Stimulated activated CD4-positive, alpha-beta T cell treated with anti-CD3 and anti-CD28 coated beads, Interleukin-12 subunit alpha, Interleukin-12 subunit beta, amount 100 ng/mL, for 4 hours (primary cell): ENCODE measurements around the gene PRAME.
"Not testable (repeated sequence)": the region's sequence is repeated elsewhere in the genome, so short reads cannot be mapped to it uniquely, and the experiment has no call there.

Source experiments
- DNase-seq: peaks from one replicate; pipeline ENCODE4 v3.0.0-alpha.2; 2020

PRAME gene, protein sequence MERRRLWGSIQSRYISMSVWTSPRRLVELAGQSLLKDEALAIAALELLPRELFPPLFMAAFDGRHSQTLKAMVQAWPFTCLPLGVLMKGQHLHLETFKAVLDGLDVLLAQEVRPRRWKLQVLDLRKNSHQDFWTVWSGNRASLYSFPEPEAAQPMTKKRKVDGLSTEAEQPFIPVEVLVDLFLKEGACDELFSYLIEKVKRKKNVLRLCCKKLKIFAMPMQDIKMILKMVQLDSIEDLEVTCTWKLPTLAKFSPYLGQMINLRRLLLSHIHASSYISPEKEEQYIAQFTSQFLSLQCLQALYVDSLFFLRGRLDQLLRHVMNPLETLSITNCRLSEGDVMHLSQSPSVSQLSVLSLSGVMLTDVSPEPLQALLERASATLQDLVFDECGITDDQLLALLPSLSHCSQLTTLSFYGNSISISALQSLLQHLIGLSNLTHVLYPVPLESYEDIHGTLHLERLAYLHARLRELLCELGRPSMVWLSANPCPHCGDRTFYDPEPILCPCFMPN

DNA sequence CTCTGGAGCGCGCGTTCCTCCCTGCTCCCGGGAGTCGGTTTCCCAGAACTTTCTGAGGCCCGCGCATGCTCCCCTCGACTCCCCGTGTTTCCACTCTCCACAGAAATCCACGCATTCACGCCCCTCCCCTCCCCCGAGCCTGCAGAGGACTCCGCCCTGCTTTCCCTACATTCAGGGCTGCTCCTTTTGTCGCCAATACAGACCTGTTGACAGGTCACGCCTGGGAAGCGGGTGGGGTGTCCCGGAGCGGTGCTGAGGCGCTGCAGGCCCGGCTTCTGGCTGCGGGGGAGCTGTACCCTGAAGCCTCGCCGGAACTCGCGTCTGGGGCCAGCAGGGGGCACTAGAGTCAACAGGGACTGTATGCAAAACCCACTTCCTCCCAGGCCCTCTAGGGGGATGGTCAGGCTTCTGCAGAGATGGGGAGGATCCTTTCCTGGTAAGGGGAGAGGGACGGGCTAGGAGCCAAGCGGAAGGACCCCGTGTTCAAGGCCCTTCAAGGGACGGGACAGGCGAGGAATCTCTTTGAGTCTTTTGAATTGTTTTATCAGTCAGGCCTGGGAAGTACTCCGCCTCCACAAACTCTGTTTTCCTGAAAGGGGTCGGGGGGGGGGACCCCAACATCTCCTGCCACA is at the start of gene PRAME:
TSS of gene PRAME (minus strand) at position 294 of the 632 bp plus-strand sequence. CDS start 2,433 bp downstream, outside the sequence.
- DNase-seq = peak; percentile 69

DNA sequence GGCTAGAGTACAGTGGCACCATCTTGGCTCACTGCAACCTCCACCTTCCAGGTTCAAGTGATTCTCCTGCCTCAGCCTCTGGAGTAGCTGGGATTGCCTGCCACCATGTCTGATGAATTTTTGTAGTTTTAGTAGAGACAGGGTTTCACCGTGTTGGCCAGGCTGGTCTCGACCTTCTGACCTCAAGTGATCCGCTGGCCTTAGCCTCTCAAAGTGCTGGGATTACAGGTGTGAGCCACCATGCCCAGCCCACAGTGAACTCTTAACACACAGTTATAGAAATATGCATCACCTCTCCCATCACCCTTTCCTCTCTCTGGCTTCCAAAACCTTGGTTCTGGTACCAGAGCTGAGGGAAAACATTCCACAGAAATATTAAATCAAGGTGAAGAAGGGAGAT is 49.0 kb upstream of the PRAME start:
- DNase-seq = not testable (repeated sequence)

GRCh38 chr22:22605074-22605404 is 46.0 kb upstream of the PRAME start:
- DNase-seq = no peak

GRCh38 chr22:22604326-22605073 is 45.4 kb upstream of the PRAME start:
- DNase-seq = no peak

- no peak for DNase-seq
These were observed 44.4 kb upstream of the PRAME start for GRCh38 chr22:22603470-22603947.

DNA sequence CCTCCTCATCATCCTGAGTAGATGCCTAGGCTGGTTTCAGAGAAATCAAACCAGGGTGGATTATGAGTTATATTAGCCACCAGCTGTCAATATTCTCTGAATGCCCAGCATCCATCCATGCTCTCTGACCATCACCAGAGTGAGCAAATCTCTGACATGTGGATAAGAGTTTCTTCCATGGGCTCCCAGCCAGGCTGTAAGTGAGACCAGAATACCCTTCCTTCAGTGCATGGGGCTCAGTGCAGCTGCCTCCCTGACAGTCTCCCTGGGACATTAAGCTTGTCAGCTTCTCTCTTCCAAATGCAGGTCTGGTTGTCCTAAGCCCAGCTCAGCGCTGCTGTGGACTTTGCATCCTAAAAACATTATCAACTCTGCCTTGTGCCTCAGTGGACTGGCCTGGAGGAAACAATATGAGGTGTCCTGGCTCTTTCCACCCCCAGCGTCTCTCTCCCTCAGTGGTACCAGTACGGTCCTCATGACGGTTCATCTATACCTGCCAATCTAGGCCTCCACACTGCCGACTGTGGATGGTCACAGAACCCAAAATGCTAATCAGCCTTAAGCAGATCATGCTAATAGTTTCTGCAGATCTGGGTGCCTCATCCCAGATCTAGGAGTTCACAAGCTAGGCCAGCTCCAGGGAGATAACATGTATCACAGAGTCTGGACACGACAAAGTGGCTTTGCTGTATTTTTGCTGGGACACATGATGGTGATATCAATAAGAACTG is 41.6 kb upstream of the PRAME start:
- DNase-seq = no peak

GRCh38 chr22:22599248-22599647 is 40.2 kb upstream of the PRAME start:
- DNase-seq = no peak

DNA sequence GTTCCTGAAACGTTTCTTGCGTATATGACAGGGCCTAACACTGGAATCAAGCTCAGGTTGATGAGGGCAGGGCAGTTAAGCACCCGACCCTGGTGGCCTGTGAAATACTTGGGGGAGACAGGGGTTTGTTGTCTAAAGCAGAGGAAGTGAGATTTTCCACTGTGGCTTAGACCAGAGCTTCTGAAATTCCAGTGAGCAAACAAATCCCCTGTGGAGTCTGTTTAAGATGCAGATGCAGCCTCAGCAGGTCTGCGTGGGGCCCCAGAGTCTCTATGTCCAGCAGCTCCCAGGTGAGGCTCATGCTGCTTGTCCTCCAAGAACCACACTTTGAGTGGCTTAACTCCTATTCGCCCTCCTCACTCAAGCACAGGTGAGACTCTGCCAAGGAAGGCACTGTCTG is 39.1 kb upstream of the PRAME start:
- no peak for DNase-seq

DNA sequence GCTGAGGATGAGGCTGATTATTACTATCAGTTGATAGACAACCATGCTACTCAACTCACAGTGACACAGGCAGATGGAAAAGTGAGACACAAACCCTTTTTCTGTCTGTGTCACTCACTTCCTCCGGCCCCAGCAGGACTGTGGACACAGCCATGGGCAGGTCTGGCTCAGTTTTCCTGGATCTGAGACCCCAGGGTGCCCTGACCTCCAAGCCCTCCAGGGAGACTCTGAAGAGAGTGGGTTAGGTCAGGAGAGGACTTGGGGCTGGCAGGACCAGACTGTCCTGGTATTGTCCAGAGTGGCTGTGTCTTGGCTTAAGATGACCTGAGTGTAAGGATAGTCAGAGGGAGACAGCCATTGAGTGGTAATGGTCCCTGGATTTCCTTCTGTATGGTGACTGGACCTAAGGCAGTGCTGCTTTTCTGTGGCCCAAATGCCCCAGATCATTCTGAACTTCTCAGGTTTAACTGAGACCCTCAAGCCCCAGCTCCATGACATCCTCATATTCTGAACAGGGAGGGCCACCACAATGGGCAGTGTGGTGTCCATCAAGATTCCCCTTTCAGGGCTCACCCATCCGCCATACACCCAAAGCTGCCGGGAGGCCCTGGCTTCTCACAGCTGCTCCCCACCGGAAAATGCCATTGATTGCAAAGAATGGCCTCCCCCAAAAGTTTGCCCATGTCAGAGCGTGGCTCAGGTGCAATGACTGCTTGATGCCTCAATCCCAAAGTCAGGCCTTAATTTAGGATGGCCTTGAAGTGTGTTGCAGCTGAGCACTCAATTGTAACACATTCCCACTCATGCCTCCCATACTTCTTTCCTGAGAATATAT is 36.2 kb upstream of the PRAME start:
- no peak for DNase-seq

- DNase-seq = peak; percentile 55
These were observed 35.0 kb upstream of the PRAME start for GRCh38 chr22:22593964-22594656.

DNA sequence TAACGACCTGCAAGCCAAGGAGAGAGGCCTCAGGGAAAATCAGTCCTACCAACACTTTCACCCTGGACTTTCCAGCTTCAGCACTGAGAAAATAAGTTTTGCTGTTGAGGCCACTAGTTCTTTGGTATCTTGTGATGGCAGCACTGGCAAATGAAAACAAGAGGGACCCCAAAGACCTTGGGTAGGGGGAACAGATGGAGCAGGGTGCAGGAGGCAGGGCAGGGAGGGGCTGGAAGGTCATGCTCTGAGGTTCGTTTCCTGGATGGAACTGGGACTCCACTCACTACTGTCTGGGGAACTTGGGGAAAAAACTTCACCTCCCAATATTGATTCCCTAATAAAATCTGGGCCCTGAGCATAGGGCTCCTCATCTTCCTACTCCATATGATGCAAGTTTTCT is 34.2 kb upstream of the PRAME start:
- no peak for DNase-seq

DNA sequence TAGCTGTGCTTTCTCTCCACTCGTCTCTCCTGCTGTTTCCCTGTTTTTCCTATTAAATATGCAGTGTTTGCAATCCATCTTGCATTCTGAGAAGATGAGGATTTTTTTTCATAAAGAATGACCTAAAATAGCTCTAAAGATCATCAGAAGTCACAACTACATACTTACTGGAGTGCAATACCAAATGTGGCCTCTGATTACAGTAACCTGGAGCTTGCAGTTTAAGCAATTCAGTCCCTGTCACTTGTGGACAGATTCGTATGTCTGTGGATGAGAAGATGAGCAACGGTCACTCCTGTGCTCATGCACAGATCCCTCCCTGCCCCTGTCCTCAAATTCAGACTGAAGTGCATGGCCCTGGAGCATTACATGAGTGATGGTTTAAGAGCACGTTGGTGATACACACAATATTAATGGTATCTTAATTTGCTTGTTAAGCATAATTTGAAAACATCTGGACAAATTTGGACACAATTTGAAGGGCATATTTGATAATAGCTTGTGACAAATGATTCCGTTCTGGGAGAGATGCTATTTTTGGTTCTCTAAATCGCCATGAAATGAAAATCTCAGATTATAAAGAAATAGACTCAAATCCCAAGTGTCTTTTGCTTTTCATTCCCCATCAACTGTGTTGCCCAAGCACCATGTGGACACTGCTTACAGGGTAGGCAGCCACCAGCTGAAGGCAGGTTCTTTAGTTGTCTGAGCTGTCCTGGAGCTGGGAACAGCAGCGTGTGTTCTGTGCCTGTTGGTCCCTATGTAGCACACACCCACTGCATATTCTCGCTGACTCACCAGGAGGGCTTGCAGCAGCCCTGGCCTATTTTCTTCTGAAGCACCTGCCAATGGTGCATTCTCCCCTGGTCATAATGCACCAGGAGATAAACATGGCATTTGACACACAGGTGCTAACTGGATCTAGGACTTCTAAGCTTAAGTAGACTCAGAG is 32.6 kb upstream of the PRAME start:
- no peak for DNase-seq

- no peak for DNase-seq
These were observed 31.2 kb upstream of the PRAME start for GRCh38 chr22:22590136-22590891.

DNA sequence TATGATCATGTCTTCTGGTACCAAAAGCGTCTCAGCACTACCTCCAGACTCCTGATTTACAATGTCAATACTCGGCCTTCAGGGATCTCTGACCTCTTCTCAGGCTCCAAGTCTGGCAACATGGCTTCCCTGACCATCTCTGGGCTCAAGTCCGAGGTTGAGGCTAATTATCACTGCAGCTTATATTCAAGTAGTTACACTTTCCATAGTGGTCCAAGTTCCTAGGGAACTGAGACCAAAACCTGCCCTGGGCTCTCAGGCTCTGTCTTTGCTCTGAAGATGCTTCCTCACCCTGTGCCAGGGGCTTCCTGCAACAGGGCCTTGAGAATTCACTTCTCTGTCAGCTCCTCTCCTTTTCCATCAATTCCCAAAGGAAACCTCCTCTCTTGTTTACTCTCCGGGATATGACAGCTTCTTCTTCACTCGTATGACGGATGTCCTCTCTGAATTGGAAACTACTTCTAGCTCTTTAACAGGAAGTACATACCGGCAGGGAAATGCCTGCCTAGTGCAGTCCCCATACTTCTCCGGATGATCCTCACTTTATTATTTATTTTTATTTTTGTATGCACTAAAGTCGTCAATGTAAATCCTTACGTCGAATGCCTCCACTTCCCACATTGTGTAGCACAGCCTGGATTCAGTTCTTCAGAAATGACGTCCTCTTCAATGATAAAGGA is 29.6 kb upstream of the PRAME start:
- DNase-seq = no peak

- DNase-seq = no peak
These were observed 28.6 kb upstream of the PRAME start for GRCh38 chr22:22587577-22588188.

GRCh38 chr22:22584722-22585121 is 25.7 kb upstream of the PRAME start:
- no peak for DNase-seq

DNA sequence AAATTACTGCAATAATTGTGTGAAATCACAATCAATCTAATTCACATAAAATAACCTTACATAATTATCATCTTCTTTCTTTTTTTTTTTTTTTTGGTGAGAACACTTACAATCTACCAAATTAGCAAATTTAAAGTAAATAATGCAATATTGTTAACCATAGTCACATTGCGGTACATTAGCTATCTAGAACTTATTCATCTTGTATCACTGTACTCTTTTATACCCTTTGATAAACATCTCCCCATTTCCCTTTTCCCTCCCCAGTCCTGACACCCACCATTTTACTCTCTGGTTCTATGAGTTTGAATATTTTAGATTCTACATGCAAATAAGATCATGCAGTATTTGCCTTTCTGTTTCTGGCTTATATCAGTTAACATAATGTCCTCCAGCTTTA is 24.0 kb upstream of the PRAME start:
- no peak for DNase-seq

DNA sequence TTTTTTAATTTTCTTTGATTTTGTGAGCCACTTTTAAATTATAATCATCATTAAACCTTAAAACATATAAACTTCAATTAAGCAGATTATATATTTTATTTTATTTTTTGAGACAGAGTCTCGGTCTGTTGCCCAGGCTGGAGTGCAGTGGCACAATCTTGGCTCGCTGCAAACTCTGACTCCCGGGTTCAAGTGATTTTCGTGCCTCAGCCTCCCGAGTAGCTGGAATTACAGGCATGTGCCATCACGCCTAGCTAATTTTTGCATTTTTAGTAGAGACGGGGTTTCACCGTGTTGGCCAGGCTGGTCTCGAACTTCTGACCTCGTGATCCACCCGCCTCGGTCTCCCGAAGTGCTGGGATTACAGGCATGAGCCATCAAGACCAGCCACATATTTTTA is 22.5 kb upstream of the PRAME start:
- DNase-seq = not testable (repeated sequence)
